ENCODE measurements around the gene STX4.

STX4 gene

DNA sequence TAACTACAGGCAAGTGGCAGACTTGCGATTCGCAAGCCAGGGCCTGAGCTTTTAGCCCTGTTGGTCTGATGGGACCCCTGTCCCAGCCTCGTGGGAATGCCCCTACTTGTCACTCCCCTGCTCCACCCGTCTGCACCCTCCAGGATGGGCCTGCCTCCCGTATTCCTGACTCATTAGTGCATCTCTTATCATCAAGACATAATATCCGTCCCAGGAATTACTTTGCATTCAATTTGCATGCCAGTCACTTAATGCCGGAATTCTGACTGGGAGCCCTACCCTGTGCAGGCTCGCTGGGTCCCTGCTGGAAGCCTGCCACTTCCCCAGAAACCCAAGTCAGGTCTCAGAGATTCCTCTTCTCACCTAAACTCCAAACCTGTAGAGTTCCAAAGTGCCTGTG lies 52.1 kb downstream of the STX4 start:
- no peak for DNase-seq

GRCh38 chr16:31085873-31086628 lies 52.7 kb downstream of the STX4 start:
- DNase-seq = no peak

GRCh38 chr16:31086629-31086906 lies 53.2 kb downstream of the STX4 start:
- no peak for DNase-seq

DNA sequence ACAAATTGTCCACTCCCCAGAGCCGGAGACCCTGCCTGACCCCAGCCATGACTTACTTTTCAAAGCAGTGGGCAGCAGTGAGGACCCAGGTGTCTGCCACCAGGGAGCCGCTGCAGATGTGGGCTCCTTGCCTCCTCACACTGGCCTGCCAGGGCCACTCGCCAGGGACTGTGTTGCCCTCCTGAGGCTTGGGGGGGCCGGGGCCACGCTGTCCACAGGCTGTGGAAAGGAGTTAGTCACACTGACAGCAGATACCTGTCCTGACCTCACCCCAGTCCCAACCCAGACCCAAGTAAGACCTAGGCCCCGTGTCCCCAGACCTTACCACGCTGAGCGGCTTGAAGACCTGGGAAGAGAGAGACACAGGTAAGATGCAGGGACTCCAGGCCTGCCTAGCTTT lies 54.1 kb downstream of the STX4 start:
- no peak for DNase-seq

GRCh38 chr16:31087971-31088370 lies 54.6 kb downstream of the STX4 start:
- DNase-seq = no peak

DNA sequence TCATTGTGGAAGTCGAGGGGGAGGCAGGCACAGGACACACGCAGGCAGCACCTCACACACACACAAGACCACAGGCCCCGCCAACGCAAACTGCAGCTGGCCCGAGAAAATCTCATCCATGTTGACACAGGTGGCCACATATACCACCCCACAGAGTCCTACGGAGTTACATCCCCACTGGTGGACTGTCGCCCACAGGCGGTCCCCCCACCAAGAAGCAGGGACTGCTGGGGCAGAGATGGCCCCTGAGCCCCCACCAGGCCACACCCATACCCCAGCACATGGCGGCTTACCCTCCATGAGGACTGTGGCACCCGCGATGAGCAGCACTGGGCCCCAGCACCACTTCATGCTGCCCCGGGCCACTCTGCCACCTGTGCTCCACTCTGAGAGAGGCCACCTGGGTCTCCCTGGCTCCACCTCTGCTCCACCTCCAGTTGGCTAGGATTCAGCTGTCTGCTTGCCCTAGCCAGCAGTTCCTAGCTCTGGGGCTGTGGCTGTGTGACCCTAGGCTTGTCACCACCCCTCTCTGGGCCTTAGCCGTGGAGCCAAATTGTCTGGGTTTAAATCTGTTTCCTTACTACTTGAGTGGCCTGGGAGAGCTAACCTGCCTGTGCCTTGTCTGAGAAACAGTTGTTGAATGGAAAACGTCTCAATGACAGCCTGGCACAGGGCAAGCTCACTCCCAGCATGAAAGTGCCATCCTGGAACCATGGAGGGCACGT lies 55.3 kb downstream of the STX4 start, which contains the start of gene PRSS53:
Gene PRSS53 (minus strand): TSS at position 485 of the 725 bp plus-strand sequence. CDS start 134 bp downstream, at position 351.
- DNase-seq = no peak

DNA sequence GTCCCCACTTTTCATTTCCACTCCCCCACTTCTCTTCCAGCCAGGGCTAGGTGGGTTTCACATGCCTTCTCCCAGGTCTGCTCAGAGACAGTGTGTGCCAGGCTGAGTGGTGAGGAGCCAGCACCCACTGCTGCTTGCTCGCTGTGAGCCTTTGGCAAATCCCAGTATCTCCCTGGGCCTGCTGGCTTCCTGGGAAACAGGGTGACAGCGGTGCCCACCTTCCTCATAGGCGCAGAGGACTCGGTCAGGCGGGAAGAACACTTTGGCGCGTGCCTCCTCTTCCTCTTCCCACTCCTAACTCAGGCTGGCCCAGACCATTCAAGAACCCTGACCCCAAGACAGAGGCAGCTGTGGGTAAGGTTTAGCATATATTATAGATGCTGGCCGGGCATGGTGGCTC lies 55.8 kb downstream of the STX4 start:
- no peak for DNase-seq
